Activated naive CD8-positive, alpha-beta T cell (primary cell): ENCODE data around the gene PDZRN3.

Source experiments
- H3K27ac Mint-ChIP-seq: one replicate; pipeline ENCODE4 v1.8.0; 2021; ENCODE audit warnings: mixed read lengths
- H3K27me3 Mint-ChIP-seq: one replicate; pipeline ENCODE4 v1.8.0; 2021; ENCODE audit warnings: mixed read lengths
- H3K36me3 Mint-ChIP-seq: one replicate; pipeline ENCODE4 v1.8.0; 2021; ENCODE audit warnings: mixed read lengths
- H3K4me1 Mint-ChIP-seq: one replicate; pipeline ENCODE4 v1.8.0; 2021; ENCODE audit warnings: low read depth, mixed read lengths
- H3K4me3 Mint-ChIP-seq: one replicate; pipeline ENCODE4 v1.8.0; 2021; ENCODE audit warnings: mild to moderate bottlenecking, mixed read lengths
- H3K9me3 Mint-ChIP-seq: one replicate; pipeline ENCODE4 v1.8.0; 2021; ENCODE audit warnings: low read depth, mixed read lengths

Gene PDZRN3

DNA sequence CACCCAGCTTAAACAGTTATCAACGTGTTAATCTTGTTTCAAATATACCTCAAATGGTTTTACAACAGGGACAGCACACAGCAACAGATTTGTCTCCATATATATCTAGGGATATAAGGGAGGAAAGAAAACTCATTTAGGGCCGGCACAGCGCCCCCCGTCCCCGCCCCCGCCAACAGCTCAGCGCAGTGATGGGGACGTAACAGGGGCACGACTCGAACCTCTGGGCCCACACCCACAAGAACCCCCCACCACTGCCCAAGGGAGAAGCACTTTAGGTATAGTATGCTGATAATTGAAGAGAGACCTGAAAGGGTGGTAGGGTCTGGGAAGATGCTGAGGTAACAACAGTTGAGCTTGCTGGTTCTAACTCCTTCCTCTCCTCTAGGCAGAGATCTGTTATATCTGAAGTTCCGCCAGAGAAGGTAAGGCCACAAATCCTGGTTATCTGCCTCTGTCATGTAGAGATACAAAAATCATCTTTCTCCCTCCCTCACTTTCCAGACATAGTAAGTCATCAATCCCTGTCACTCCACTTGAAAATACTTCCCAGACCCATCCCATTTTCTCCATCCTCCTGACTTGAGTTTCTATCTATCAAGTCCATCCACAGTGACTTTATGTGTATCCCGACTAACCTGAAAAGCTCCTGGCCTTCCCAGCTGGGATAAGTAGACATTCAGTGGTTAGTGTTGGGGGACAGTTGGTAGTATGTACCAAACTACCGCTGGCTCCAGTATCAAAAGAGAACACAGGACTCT lies 126.9 kb downstream of the PDZRN3 start:
- no peak overlapping the region for H3K4me3 Mint-ChIP-seq
- peaks cover 6% of the 10 kb centered on the region for H3K27me3 Mint-ChIP-seq
- no peak overlapping the region for H3K27ac Mint-ChIP-seq
- no peaks in the 10 kb centered on the region for H3K36me3 Mint-ChIP-seq
- no peaks in the 10 kb centered on the region for H3K9me3 Mint-ChIP-seq
- H3K4me1 Mint-ChIP-seq: no peaks in the 10 kb centered on the region

DNA sequence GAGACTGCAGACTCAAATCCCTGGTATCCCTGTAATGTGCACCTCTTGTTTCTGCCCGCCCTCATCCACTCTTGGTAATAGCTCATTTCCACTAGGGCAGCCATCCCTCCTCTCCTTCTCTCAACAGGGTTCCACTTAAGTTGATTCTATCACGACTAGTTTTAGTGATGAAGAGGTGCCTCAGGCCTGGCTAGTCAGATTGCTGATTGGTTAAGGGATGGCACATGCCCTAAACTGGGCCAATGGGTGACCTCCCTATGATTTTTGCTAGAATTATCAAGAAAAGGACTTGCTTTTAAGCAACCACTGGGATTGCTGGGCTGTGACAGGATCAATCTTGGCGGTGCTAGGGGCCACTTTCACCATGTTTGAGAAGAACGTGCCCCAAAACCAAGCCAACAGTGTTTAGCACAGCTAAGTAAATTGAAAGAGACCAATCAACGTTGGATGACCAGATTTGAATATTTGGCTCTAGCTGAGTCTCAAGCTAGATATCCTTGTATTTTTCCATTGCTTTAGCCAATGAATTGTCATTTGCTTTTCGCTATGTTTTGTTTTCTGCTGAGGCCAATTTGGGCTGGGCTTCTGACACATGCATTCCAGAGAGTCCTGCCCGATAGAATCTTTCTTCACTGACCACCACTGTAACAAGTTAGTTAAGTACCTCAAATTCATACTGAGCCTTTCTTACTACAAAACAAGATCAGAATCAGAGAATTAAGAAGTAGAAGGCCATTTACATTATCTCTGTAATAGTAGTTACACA lies 131.0 kb downstream of the PDZRN3 start:
- no peaks in the 10 kb centered on the region for H3K4me1 Mint-ChIP-seq
- peaks cover 2% of the 10 kb centered on the region for H3K27me3 Mint-ChIP-seq
- no peaks in the 10 kb centered on the region for H3K36me3 Mint-ChIP-seq
- H3K4me3 Mint-ChIP-seq: no peak overlapping the region
- no peaks in the 10 kb centered on the region for H3K9me3 Mint-ChIP-seq
- H3K27ac Mint-ChIP-seq: no peak overlapping the region

GRCh38 chr3:73492186-73492585 lies 132.6 kb downstream of the PDZRN3 start:
- Mint-ChIP-seq H3K27ac (no peak overlapping the region), H3K36me3 (no peaks in the 10 kb centered on the region), H3K27me3 (peaks cover 2% of the 10 kb centered on the region), H3K9me3 (no peaks in the 10 kb centered on the region), H3K4me3 (no peak overlapping the region), H3K4me1 (no peaks in the 10 kb centered on the region)

- Mint-ChIP-seq H3K4me1 (no peaks in the 10 kb centered on the region), H3K36me3 (no peaks in the 10 kb centered on the region), H3K4me3 (no peak overlapping the region), H3K27me3 (peaks cover 4% of the 10 kb centered on the region), H3K9me3 (no peaks in the 10 kb centered on the region), H3K27ac (no peak overlapping the region)
Observed at GRCh38 chr3:73491287-73491662, 133.5 kb downstream of the PDZRN3 start.

DNA sequence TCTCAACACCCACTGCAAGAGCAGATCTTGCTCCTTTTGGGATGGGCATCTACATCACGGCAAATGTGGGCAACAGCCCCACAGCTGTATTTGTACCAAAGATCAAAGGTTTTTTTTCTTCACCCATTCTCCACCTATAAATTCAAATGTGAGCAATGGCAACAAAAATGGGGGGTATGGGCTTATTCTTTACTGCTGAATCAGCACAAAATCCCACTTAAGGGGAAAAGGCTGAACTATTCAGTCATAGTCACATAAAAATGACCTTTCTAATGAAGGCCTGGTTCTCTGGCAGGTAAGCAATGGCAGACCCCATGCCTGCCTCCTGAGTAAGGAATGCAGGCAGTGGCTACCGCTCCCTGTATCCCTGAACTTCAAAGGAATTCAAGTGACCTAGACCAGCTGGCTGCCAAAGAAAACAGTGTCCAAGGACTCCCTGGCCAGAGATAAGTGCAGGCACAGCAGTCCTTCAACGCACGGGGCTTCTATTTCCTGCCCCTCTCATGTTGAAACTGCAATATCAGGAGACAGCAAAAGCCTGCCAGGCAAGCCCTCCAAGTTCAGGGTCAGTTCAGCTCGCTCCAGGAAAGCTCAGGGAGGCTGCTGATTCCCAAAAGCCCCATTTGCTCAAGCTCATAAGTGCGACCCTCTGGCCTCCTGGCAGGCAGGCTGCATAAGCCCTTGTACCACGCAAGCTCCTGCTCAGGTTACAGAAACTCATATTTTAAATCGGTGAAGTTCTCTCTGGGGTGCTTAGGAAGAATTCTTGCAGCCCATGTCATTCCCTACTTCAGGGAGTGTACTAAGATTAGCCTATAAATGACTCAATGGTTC lies 134.1 kb downstream of the PDZRN3 start:
- Mint-ChIP-seq H3K4me3 (no peak overlapping the region), H3K27me3 (peaks cover 5% of the 10 kb centered on the region), H3K27ac (no peak overlapping the region), H3K36me3 (no peaks in the 10 kb centered on the region), H3K9me3 (no peaks in the 10 kb centered on the region), H3K4me1 (no peaks in the 10 kb centered on the region)

DNA sequence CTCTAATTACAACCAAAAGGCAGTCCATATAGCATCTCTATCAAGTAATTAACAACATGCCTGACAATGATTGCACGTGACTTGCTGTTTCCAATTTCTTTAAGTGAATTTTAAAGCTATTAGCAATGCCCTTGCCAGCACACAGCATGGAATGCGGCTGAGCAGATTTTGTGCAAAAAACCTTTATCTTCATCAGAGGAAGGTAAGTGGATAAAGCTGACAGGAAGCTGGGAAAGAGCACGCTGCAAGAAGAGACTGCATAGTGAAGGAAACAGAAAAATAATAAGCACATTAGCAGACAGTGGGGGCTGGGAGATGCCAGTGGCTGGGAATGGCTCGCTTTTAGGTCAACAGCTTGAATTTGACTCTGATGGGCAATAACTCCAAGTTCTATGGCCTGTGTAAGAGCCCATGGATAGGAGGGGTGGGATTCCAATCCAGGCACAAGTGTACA lies 138.8 kb downstream of the PDZRN3 start:
- Mint-ChIP-seq H3K9me3 (no peaks in the 10 kb centered on the region), H3K27me3 (peaks cover 14% of the 10 kb centered on the region), H3K4me1 (no peaks in the 10 kb centered on the region), H3K36me3 (no peaks in the 10 kb centered on the region), H3K4me3 (no peak overlapping the region), H3K27ac (no peak overlapping the region)

DNA sequence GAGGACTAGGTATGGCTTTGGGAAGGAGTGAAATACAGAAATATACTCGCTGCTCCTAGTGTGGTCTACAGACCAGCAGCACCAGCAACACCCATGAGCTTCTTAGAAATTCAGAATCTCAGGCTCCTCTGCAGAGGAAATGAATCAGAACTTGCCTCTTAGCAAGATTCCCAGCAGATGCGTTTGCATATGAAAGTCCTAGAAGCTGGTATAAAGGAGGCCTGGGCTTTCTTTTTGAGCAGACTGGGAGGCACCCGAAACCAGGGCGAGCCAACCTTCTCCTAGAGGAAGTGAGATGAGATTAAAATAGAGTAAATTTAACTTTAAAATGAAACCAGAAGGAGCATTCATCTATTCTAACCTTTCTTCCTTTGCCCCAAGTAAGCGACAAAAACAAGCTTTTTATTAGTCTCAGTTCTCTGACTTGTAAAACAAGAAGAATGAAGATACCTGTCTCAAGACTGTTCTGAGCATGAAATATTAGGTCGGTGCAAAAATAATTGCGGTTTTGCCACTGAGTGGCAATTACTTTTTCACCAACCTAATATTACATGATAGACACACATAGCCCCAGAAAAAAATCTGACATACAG lies 140.0 kb downstream of the PDZRN3 start:
- Mint-ChIP-seq H3K4me1 (no peaks in the 10 kb centered on the region), H3K27ac (no peak overlapping the region), H3K36me3 (no peaks in the 10 kb centered on the region), H3K4me3 (no peak overlapping the region), H3K9me3 (no peaks in the 10 kb centered on the region), H3K27me3 (peaks cover 16% of the 10 kb centered on the region)

GRCh38 chr3:73481888-73482287 lies 142.9 kb downstream of the PDZRN3 start:
- Mint-ChIP-seq H3K9me3 (no peaks in the 10 kb centered on the region), H3K36me3 (no peaks in the 10 kb centered on the region), H3K4me1 (no peaks in the 10 kb centered on the region), H3K27me3 (peaks cover 17% of the 10 kb centered on the region), H3K27ac (no peak overlapping the region), H3K4me3 (no peak overlapping the region)

DNA sequence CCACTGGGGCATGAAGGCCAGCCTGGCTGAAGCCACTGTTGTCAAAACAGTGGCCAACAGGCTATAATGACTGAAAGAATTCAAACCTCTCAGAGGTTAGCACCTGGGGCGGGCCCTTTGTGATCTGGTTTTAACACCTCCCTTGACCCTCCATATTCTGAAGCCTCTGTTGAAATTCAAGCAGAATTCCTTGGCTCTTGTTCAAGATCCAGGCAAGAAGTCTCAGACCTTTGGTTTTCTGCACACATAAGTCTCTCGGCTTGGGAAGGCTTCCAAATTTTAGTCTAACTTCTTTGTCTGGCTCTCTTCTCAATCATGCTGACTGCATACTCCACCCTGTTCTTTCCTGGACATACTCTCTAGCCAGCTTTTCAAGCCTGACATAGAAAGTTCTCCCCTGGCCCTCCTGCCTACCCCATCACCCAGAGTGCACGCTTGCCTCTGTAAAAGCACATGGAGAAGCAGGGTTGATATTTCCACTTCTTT lies 144.5 kb downstream of the PDZRN3 start:
- no peak overlapping the region for H3K27ac Mint-ChIP-seq
- peaks cover 2% of the 10 kb centered on the region for H3K4me1 Mint-ChIP-seq
- H3K27me3 Mint-ChIP-seq: peaks cover 17% of the 10 kb centered on the region
- no peaks in the 10 kb centered on the region for H3K9me3 Mint-ChIP-seq
- no peak overlapping the region for H3K4me3 Mint-ChIP-seq
- H3K36me3 Mint-ChIP-seq: no peaks in the 10 kb centered on the region

DNA sequence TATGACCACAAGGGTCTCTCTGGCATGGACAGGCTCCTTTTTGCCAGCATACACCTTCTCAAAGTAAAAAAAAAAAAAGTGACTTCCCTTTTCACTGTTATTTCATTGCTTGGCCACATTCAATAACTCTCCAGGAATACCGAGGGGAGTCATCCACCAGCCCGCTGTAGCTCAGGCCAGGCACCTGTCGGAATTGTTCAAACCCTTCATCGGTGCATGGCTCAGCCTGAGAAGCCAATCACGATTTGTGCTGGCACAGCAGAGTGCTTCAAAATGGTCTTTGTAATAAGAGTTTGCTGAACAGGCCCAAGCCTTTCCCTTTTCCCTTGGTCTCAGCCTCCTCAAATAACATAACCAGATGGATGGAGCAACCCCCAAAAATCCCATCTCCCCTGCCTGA lies 145.4 kb downstream of the PDZRN3 start:
- Mint-ChIP-seq H3K4me1 (peaks cover 2% of the 10 kb centered on the region), H3K4me3 (no peak overlapping the region)

GRCh38 chr3:73478858-73479257 lies 145.9 kb downstream of the PDZRN3 start:
- Mint-ChIP-seq H3K36me3 (no peaks in the 10 kb centered on the region), H3K4me3 (no peak overlapping the region), H3K27ac (no peak overlapping the region), H3K4me1 (peaks cover 2% of the 10 kb centered on the region), H3K9me3 (no peaks in the 10 kb centered on the region), H3K27me3 (peaks cover 14% of the 10 kb centered on the region)

More for the DNA sequence above, 145.4 kb downstream of the PDZRN3 start:
- H3K36me3 Mint-ChIP-seq: no peaks in the 10 kb centered on the region
- no peaks in the 10 kb centered on the region for H3K9me3 Mint-ChIP-seq
- H3K27ac Mint-ChIP-seq: no peak overlapping the region
- peaks cover 19% of the 10 kb centered on the region for H3K27me3 Mint-ChIP-seq

DNA sequence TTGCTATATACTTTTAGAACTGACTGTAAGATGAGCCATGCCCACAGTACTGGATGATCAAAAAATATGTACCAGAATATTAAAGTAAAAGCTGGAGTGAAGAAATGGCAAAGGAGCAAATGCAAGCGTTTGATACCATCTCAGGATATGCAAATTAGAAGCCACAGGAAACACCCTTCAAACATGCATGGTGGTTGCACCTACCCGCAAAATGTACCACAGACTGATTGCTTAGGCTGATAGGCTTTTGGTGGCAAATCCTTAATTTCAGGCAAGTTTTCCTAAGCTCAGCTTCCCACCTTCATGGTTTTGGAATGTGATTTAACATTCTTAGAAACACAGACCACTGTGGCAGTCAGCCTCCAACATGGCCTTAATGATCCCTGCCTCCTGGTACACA lies 149.0 kb downstream of the PDZRN3 start:
- Mint-ChIP-seq H3K4me1 (peaks cover 2% of the 10 kb centered on the region), H3K27ac (no peak overlapping the region), H3K36me3 (no peaks in the 10 kb centered on the region), H3K9me3 (no peaks in the 10 kb centered on the region), H3K27me3 (peaks cover 16% of the 10 kb centered on the region), H3K4me3 (no peak overlapping the region)

DNA sequence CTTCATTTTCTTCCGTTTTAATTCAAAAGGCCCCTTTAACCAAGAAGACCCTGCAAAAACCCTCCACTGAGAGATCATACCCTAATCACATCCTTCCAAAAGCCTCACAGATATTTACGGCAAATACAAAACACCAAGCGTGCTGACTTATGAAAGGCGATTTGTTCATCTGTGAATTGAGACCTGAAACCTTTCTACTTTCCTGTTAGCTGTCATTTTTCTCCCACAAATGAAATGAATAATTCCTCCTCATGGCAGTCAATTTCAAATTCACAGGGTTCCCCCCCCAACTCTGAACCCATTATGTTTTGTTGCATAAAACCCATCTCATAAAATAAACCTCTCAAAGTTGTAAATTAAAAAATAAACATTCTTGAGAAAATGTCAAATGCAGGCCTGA lies 149.6 kb downstream of the PDZRN3 start:
- Mint-ChIP-seq H3K36me3 (no peaks in the 10 kb centered on the region), H3K27me3 (peaks cover 15% of the 10 kb centered on the region), H3K4me1 (peaks cover 2% of the 10 kb centered on the region), H3K27ac (no peak overlapping the region), H3K4me3 (no peak overlapping the region), H3K9me3 (no peaks in the 10 kb centered on the region)

DNA sequence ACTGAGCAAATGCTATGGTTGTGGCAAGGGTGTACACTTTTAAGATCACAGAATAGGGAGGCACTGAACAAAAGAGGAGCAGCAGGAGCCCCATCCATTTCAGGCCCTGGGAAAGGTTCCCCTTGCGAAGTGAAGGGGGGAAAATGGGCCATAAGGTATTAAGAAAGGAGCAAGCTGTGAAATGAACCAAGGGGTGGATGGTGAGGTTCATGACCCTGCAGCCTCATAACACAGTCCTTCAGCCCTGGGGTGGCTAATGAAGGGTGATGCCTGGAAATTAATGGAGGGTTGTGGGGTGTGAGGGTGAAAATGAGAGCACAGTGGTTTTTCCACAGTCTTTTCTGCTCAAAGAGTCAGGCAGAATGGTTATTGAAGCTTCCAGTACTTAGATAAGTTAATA lies 150.1 kb downstream of the PDZRN3 start:
- Mint-ChIP-seq H3K36me3 (no peaks in the 10 kb centered on the region), H3K4me3 (no peak overlapping the region), H3K27me3 (peaks cover 15% of the 10 kb centered on the region)

More for the DNA sequence above, 150.1 kb downstream of the PDZRN3 start:
- H3K4me1 Mint-ChIP-seq: peaks cover 2% of the 10 kb centered on the region
- no peaks in the 10 kb centered on the region for H3K9me3 Mint-ChIP-seq
- H3K27ac Mint-ChIP-seq: no peak overlapping the region
